AG09309 (cell line): ENCODE measurements around the gene ZFP62.
A peak's percentile ranks its signal among the peaks of the same experiment; 100 is the strongest.

Experiments
- DNase-seq: peaks from one replicate; pipeline ENCODE4 v3.0.0-alpha.2; 2010; ENCODE audit warnings: low read depth
- H3K4me3 ChIP-seq: 2 replicates; pipeline ENCODE4 v1.5.1; 2011; ENCODE audit warnings: mild to moderate bottlenecking, low read depth, low read length, moderate library complexity; ENCODE audit not compliant: control insufficient read depth
- CTCF ChIP-seq: IDR thresholded peaks from 2 replicates; pipeline ENCODE4 v1.5.1; 2011; ENCODE audit warnings: mild to moderate bottlenecking, low read depth, low read length, inconsistent platforms; ENCODE audit not compliant: insufficient read depth, control insufficient read depth; ENCODE audit errors: missing control alignments

Gene ZFP62

DNA sequence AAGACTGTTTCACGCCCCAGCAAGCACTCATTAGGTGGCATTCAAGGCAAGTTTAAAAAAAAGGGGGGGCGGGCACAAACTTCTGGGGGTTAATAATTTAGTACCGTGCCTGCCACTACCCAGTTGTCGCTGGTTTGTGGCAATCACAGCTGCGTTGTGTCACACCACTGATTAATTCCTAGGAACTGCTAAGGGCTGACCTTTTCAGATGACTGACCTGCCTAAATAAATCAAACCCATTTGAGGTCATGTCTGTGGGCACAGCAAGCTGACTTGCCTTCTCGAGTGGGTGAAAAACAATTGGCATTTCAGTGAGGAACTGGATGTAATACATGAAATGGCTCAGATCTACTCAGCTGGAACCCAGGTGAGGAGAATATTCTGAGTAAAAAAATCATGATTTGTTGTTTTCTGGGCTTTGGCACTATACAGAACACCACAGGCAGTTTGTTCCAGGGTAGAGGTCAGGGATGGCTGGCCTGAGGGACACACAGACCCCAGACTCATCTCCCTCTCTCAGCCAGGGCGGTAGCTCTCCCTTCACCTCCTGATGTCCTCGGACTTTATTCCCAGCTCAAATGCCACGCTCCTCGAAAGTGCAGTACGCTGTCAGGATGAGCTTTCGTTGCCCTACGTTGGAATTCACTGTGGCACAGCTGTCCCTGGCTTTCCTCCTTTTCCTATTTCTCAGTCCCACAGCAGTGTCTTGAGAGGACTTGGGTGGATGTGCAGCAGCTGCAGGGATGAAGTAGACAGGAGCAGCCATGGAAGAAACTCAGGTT is 43.0 kb downstream of the ZFP62 start:
- H3K4me3 ChIP-seq = no peak overlapping the region
- DNase-seq = no peak
- no peak for TF ChIP-seq CTCF

GRCh38 chr5:180816608-180817534 is 44.2 kb downstream of the ZFP62 start:
- no peak for TF ChIP-seq CTCF
- no peak overlapping the region for H3K4me3 ChIP-seq
- no peak for DNase-seq

GRCh38 chr5:180815293-180815917 is 45.7 kb downstream of the ZFP62 start:
- no peak overlapping the region for H3K4me3 ChIP-seq
- DNase-seq = no peak
- TF ChIP-seq CTCF = no peak

DNA sequence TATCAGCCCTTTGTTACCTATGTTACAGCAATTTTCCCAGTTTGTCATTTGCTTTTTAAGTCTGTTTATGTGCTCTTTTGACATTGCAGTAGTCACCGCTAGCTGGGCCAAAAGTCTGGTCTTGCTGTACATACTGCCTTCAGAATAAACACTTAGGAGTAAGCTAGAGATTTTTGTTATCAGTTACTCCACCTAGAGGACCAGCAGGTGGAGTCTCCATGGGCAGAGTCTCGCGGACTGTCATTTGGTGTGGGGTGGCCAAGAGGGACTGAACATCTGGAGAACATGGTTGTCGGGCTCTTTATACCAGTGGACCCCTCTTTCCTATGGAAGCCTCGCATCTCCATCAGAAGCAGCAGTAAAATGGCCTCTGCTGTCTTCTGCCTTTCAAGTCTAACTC is 47.7 kb downstream of the ZFP62 start:
- H3K4me3 ChIP-seq = no peak overlapping the region
- DNase-seq = no peak

DNA sequence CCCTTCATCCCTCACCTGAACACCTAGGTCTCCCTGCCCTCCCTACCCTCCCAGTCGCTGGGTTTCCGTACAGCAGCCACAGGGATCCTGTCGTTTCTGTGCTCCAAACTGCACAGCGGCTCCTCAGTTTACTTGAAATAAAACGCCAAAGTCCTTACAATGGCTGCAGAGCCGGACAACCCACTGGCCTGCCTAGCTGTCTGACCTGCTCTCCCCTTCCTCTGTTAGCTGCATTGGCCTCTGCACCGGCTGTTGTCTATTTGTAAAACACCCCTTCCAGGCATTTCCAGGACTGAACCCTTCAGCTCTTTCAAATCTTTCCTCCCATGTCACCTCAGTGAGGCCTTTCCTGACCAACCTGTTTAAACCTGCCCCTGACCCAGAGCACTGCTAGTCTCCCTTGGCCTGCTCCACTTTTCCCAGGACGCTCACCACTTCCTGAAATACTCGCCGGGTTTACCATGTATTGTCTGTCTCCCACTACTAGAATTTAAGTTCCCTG is 49.4 kb downstream of the ZFP62 start:
- no peak overlapping the region for H3K4me3 ChIP-seq
- DNase-seq = no peak
- TF ChIP-seq CTCF = no peak

More for the DNA sequence above, 47.7 kb downstream of the ZFP62 start:
- TF ChIP-seq CTCF = no peak

GRCh38 chr5:180810959-180811622 is 50.0 kb downstream of the ZFP62 start:
- no peak for DNase-seq
- peak overlapping the region; percentile 86 for H3K4me3 ChIP-seq
- TF ChIP-seq CTCF = no peak
